ENCODE results near the gene DENND2A.
"Not testable (repeated sequence)": the region's sequence is repeated elsewhere in the genome, so short reads cannot be mapped to it uniquely, and the experiment has no call there.

The DENND2A gene

GRCh38 chr7:140668641-140669040 lies 28.0 kb upstream of the DENND2A start:
- CTCF ChIA-PET: interaction anchor here (0.8 to 2.2 kb wide), 3 partner anchors 12 to 28 kb away, joined by 3 to 5 read pairs (median 3); partner anchors contain the start of gene DENND2A
- POLR2A ChIA-PET: no interaction called here
- Histone ChIP-seq H3K4me3 (ENCODE audit: control insufficient read depth in 1 of 7, extremely low read depth in 1 of 7, insufficient read depth in 4 of 7, low read depth in 2 of 7, low read length in 6 of 7) (no peak overlapping the region), H3K9me3 (ENCODE audit: control extremely low read depth in 1 of 5, control insufficient read depth in 4 of 5, insufficient read depth in 2 of 5, low read depth in 1 of 5, low read length in 4 of 5) (no peaks in the 10 kb centered on the region), H3K27ac (ENCODE audit: insufficient read depth in 1 of 2, low read depth in 1 of 2, low read length in 2 of 2, poor library complexity in 1 of 2, severe bottlenecking in 2 of 2) (no peak overlapping the region), H3K27me3 (replicated peaks in 2 of 5; ENCODE audit: control insufficient read depth in 4 of 5, insufficient read depth in 5 of 5, low read length in 4 of 5) (no peaks in the 10 kb centered on the region), H3K36me3 (ENCODE audit: control insufficient read depth in 4 of 4, insufficient read depth in 4 of 4, low read length in 3 of 4) (no peaks in the 10 kb centered on the region), H3K4me1 (ENCODE audit: control extremely low read depth in 1 of 4, control insufficient read depth in 4 of 4, insufficient read depth in 4 of 4, low read length in 3 of 4) (peaks cover 0 to 19% (median 5%) of the 10 kb centered on the region in 4 experiments)
- WGBS (ENCODE audit: insufficient coverage): 0% methylated on average over 1 of the region's 1 CpG
- peak in 1 of 3 donors; percentile 19 for DNase-seq

- Histone ChIP-seq H3K9me3 (ENCODE audit: control extremely low read depth in 1 of 5, control insufficient read depth in 4 of 5, insufficient read depth in 2 of 5, low read depth in 1 of 5, low read length in 4 of 5) (no peaks in the 10 kb centered on the region), H3K27ac (ENCODE audit: insufficient read depth in 1 of 2, low read depth in 1 of 2, low read length in 2 of 2, poor library complexity in 1 of 2, severe bottlenecking in 2 of 2) (no peak overlapping the region), H3K4me3 (ENCODE audit: control insufficient read depth in 1 of 7, extremely low read depth in 1 of 7, insufficient read depth in 4 of 7, low read depth in 2 of 7, low read length in 6 of 7) (no peak overlapping the region), H3K4me1 (ENCODE audit: control extremely low read depth in 1 of 4, control insufficient read depth in 4 of 4, insufficient read depth in 4 of 4, low read length in 3 of 4) (peaks cover 0 to 14% (median 0%) of the 10 kb centered on the region in 4 experiments), H3K36me3 (ENCODE audit: control insufficient read depth in 4 of 4, insufficient read depth in 4 of 4, low read length in 3 of 4) (no peaks in the 10 kb centered on the region), H3K27me3 (replicated peaks in 2 of 5; ENCODE audit: control insufficient read depth in 4 of 5, insufficient read depth in 5 of 5, low read length in 4 of 5) (no peaks in the 10 kb centered on the region)
- POLR2A ChIA-PET: no interaction called here
- CTCF ChIA-PET: no interaction called here
- DNase-seq: no peak
- 88% methylated on average over 1 of the region's 1 CpG for WGBS (ENCODE audit: insufficient coverage)
Observed at GRCh38 chr7:140667476-140667875, 26.9 kb upstream of the DENND2A start.

GRCh38 chr7:140662938-140663337 lies 22.3 kb upstream of the DENND2A start:
- POLR2A ChIA-PET; H3K4me3 ChIP-seq (ENCODE audit: control insufficient read depth in 1 of 7, extremely low read depth in 1 of 7, insufficient read depth in 4 of 7, low read depth in 2 of 7, low read length in 6 of 7); H3K27ac ChIP-seq (ENCODE audit: insufficient read depth in 1 of 2, low read depth in 1 of 2, low read length in 2 of 2, poor library complexity in 1 of 2, severe bottlenecking in 2 of 2); H3K4me1 ChIP-seq (ENCODE audit: control extremely low read depth in 1 of 4, control insufficient read depth in 4 of 4, insufficient read depth in 4 of 4, low read length in 3 of 4); DNase-seq; H3K27me3 ChIP-seq (replicated peaks in 2 of 5; ENCODE audit: control insufficient read depth in 4 of 5, insufficient read depth in 5 of 5, low read length in 4 of 5); H3K9me3 ChIP-seq (ENCODE audit: control extremely low read depth in 1 of 5, control insufficient read depth in 4 of 5, insufficient read depth in 2 of 5, low read depth in 1 of 5, low read length in 4 of 5); CTCF ChIA-PET; H3K36me3 ChIP-seq (ENCODE audit: control insufficient read depth in 4 of 4, insufficient read depth in 4 of 4, low read length in 3 of 4): not testable (repeated sequence)
- WGBS (ENCODE audit: insufficient coverage): no CpG with 5 or more reads among the region's 2 CpGs

- ChIA-PET POLR2A (interaction anchor here (0.6 kb wide), 2 partner anchors 155 to 217 kb away, joined by 3 read pairs; no protein-coding TSS in a partner anchor), CTCF (interaction anchor here (1.1 to 2.6 kb wide), 5 partner anchors 9 to 353 kb away, joined by 3 to 8 read pairs (median 3); no protein-coding TSS in a partner anchor)
- Histone ChIP-seq H3K4me3 (ENCODE audit: control insufficient read depth in 1 of 7, extremely low read depth in 1 of 7, insufficient read depth in 4 of 7, low read depth in 2 of 7, low read length in 6 of 7) (no peak overlapping the region), H3K36me3 (ENCODE audit: control insufficient read depth in 4 of 4, insufficient read depth in 4 of 4, low read length in 3 of 4) (no peaks in the 10 kb centered on the region), H3K27ac (ENCODE audit: insufficient read depth in 1 of 2, low read depth in 1 of 2, low read length in 2 of 2, poor library complexity in 1 of 2, severe bottlenecking in 2 of 2) (no peak overlapping the region), H3K27me3 (replicated peaks in 2 of 5; ENCODE audit: control insufficient read depth in 4 of 5, insufficient read depth in 5 of 5, low read length in 4 of 5) (no peaks in the 10 kb centered on the region), H3K4me1 (ENCODE audit: control extremely low read depth in 1 of 4, control insufficient read depth in 4 of 4, insufficient read depth in 4 of 4, low read length in 3 of 4) (peaks cover 0 to 12% (median 9%) of the 10 kb centered on the region in 4 experiments), H3K9me3 (ENCODE audit: control extremely low read depth in 1 of 5, control insufficient read depth in 4 of 5, insufficient read depth in 2 of 5, low read depth in 1 of 5, low read length in 4 of 5) (no peaks in the 10 kb centered on the region)
- peak in 2 of 3 donors; percentile 45 to 48 for DNase-seq
- 60% methylated on average over 1 of the region's 2 CpGs for WGBS (ENCODE audit: insufficient coverage)
Observed at GRCh38 chr7:140661124-140661523, 20.5 kb upstream of the DENND2A start.

- 85% methylated on average over 8 of the region's 8 CpGs for WGBS (ENCODE audit: insufficient coverage)
- H3K4me3 ChIP-seq (ENCODE audit: control insufficient read depth in 1 of 7, extremely low read depth in 1 of 7, insufficient read depth in 4 of 7, low read depth in 2 of 7, low read length in 6 of 7): no peak overlapping the region
- no peaks in the 10 kb centered on the region for H3K9me3 ChIP-seq (ENCODE audit: control extremely low read depth in 1 of 5, control insufficient read depth in 4 of 5, insufficient read depth in 2 of 5, low read depth in 1 of 5, low read length in 4 of 5)
- no peak for DNase-seq
- peaks cover 2 to 17% (median 14%) of the 10 kb centered on the region in 4 experiments for H3K4me1 ChIP-seq (ENCODE audit: control extremely low read depth in 1 of 4, control insufficient read depth in 4 of 4, insufficient read depth in 4 of 4, low read length in 3 of 4)
- H3K36me3 ChIP-seq (ENCODE audit: control insufficient read depth in 4 of 4, insufficient read depth in 4 of 4, low read length in 3 of 4): no peaks in the 10 kb centered on the region
- H3K27ac ChIP-seq (ENCODE audit: insufficient read depth in 1 of 2, low read depth in 1 of 2, low read length in 2 of 2, poor library complexity in 1 of 2, severe bottlenecking in 2 of 2): no peak overlapping the region
- CTCF ChIA-PET: interaction anchor here (1.1 to 2.6 kb wide), 4 partner anchors 10 to 354 kb away, joined by 3 to 8 read pairs (median 3); no protein-coding TSS in a partner anchor
- H3K27me3 ChIP-seq (replicated peaks in 2 of 5; ENCODE audit: control insufficient read depth in 4 of 5, insufficient read depth in 5 of 5, low read length in 4 of 5): no peaks in the 10 kb centered on the region
- POLR2A ChIA-PET: interaction anchor here (0.6 kb wide), 1 partner anchor 79 kb away, joined by 3 read pairs; no protein-coding TSS in a partner anchor
Observed at GRCh38 chr7:140659856-140660255, 19.2 kb upstream of the DENND2A start.

DNA sequence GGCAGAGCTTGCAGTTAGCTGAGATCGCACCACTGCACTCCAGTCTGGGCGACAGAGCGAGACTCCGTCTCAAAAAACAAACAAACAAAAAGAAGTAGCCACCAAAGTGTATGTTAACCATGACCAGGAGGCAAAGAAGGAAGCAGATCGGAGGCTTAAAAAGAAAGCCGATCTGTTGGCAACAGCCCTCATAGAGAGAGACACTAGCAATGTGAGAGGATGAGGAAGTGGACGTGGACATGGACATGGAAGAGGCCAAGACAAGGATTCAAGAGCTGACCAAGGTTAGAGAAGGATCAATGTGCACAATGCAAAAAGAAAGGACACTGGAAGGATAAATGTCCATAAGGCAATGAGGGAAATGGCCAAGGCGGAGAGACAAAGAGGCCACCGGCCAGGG lies 17.3 kb upstream of the DENND2A start:
- 86% methylated on average over 9 of the region's 9 CpGs for WGBS (ENCODE audit: insufficient coverage)
- peaks cover 2 to 17% (median 16%) of the 10 kb centered on the region in 4 experiments for H3K4me1 ChIP-seq (ENCODE audit: control extremely low read depth in 1 of 4, control insufficient read depth in 4 of 4, insufficient read depth in 4 of 4, low read length in 3 of 4)
- no peak for DNase-seq
- H3K27ac ChIP-seq (ENCODE audit: insufficient read depth in 1 of 2, low read depth in 1 of 2, low read length in 2 of 2, poor library complexity in 1 of 2, severe bottlenecking in 2 of 2): no peak overlapping the region
- H3K4me3 ChIP-seq (ENCODE audit: control insufficient read depth in 1 of 7, extremely low read depth in 1 of 7, insufficient read depth in 4 of 7, low read depth in 2 of 7, low read length in 6 of 7): no peak overlapping the region
- H3K36me3 ChIP-seq (ENCODE audit: control insufficient read depth in 4 of 4, insufficient read depth in 4 of 4, low read length in 3 of 4): no peaks in the 10 kb centered on the region
- H3K9me3 ChIP-seq (ENCODE audit: control extremely low read depth in 1 of 5, control insufficient read depth in 4 of 5, insufficient read depth in 2 of 5, low read depth in 1 of 5, low read length in 4 of 5): no peaks in the 10 kb centered on the region
- ChIA-PET POLR2A (no interaction called here), CTCF (interaction anchor here (1.1 to 1.9 kb wide), 2 partner anchors 9 to 12 kb away, joined by 3 to 7 read pairs; no protein-coding TSS in a partner anchor)
- H3K27me3 ChIP-seq (replicated peaks in 2 of 5; ENCODE audit: control insufficient read depth in 4 of 5, insufficient read depth in 5 of 5, low read length in 4 of 5): no peaks in the 10 kb centered on the region

Data from common myeloid progenitor, CD34-positive (primary cell).